HepG2 (cell line): ENCODE data around the gene MAB21L4. TPM values are rescaled to one million over a fixed set of nuclear protein-coding genes. Genes with fewer than 3 reads are reported as not detected.
A peak's percentile ranks its signal among the peaks of the same experiment; 100 is the strongest.

Experiments used
- AGO1 ChIP-seq: fragments of 200-400 bp; formaldehyde crosslinking; IDR thresholded peaks from 2 replicates; pipeline ENCODE4 v1.6.1; 2017; ENCODE audit warnings: mild to moderate bottlenecking, low read depth, low read length, moderate library complexity; ENCODE audit not compliant: poor library complexity, severe bottlenecking
- ATF3 ChIP-seq: sonication (generic); formaldehyde crosslinking; IDR thresholded peaks from 2 replicates; pipeline ENCODE4 v1.4.0; 2020; ENCODE audit warnings: missing genetic modification reagents
- CAMTA2 ChIP-seq: sonication (generic); formaldehyde crosslinking; IDR thresholded peaks from 2 replicates; pipeline ENCODE4 v1.4.0; 2020; ENCODE audit warnings: mild to moderate bottlenecking, missing genetic modification reagents, borderline replicate concordance
- DNMT3B ChIP-seq: conservative IDR thresholded peaks from 2 replicates; pipeline ENCODE4 v1.6.1; 2016; ENCODE audit warnings: missing biosample characterization, control low read depth
- FOSL1 ChIP-seq: sonication (generic); formaldehyde crosslinking; IDR thresholded peaks from 2 replicates; pipeline ENCODE4 v1.9.0; 2021; ENCODE audit warnings: missing genetic modification reagents, borderline replicate concordance
- GPN1 ChIP-seq: sonication (generic); formaldehyde crosslinking; IDR thresholded peaks from 2 replicates; pipeline ENCODE4 v1.5.1; 2020; ENCODE audit warnings: missing genetic modification reagents, borderline replicate concordance
- JUN ChIP-seq: sonication (generic); formaldehyde crosslinking; IDR thresholded peaks from 2 replicates; pipeline ENCODE4 v1.4.0; 2020; ENCODE audit warnings: mild to moderate bottlenecking, missing genetic modification reagents
- JUNB ChIP-seq: sonication (generic); formaldehyde crosslinking; IDR thresholded peaks from 2 replicates; pipeline ENCODE4 v1.8.0; 2022; ENCODE audit warnings: missing genetic modification reagents, mild to moderate bottlenecking, borderline replicate concordance
- NR2F1 ChIP-seq, 2 experiments: fragments of 450-650 bp in 1 of 2; formaldehyde crosslinking in 1 of 2; IDR thresholded peaks; 2 replicates each; pipeline versions ENCODE4 v1.5.0 to v1.6.1; 2016 to 2020; ENCODE audit warnings: mild to moderate bottlenecking in 1 of 2, missing compliant biosample characterization in 1 of 2, missing genetic modification reagents in 1 of 2, moderate library complexity in 1 of 2
- NR2F6 ChIP-seq, 2 experiments: IDR thresholded peaks; 2 replicates each; pipeline ENCODE4 v1.6.1; 2016; ENCODE audit warnings: antibody characterized with exemption in 1 of 2, mild to moderate bottlenecking in 1 of 2
- RARA ChIP-seq: IDR thresholded peaks from 2 replicates; pipeline ENCODE4 v1.6.1; 2016; ENCODE audit warnings: missing genetic modification reagents, missing compliant biosample characterization
- SALL1 ChIP-seq: sonication (generic); formaldehyde crosslinking; IDR thresholded peaks from 2 replicates; pipeline ENCODE4 v1.8.0; 2022; ENCODE audit warnings: mild to moderate bottlenecking, missing genetic modification reagents
- SMARCE1 ChIP-seq: fragments of 450-650 bp; IDR thresholded peaks from 2 replicates; pipeline ENCODE4 v1.6.1; 2017; ENCODE audit warnings: borderline replicate concordance
- TCF7 ChIP-seq: sonication (generic); IDR thresholded peaks from 2 replicates; pipeline ENCODE4 v1.6.1; 2016; ENCODE audit warnings: antibody characterized with exemption, low read depth
- ZFP41 ChIP-seq: sonication (generic); formaldehyde crosslinking; IDR thresholded peaks from 2 replicates; pipeline ENCODE4 v1.4.0; 2020; ENCODE audit warnings: mild to moderate bottlenecking, missing genetic modification reagents, borderline replicate concordance
- ZNF263 ChIP-seq: sonication (generic); formaldehyde crosslinking; IDR thresholded peaks from 2 replicates; pipeline ENCODE4 v1.4.0; 2020; ENCODE audit warnings: missing genetic modification reagents
- ZNF615 ChIP-seq: sonication (generic); formaldehyde crosslinking; IDR thresholded peaks from 2 replicates; pipeline ENCODE4 v1.5.0; 2020; ENCODE audit warnings: mild to moderate bottlenecking, missing genetic modification reagents, borderline replicate concordance
- polyA plus RNA-seq, 8 experiments: library from polyadenylated mRNA; depleted of rRNA in 3 of 8; stranded (reverse) in 7 of 8; unstranded in 1 of 8; fragments of >200 nt; fragmentation: Illumina TruSeq in 4 of 8; extraction: Trizol in 4 of 8; gene quantifications; 2 replicates each; pipeline versions ENCODE4 v1.2.1 to v1.2.3, GENCODE V29; 2011 to 2016; ENCODE audit warnings: low read depth in 4 of 8, missing spikeins in 1 of 8, mixed read lengths in 1 of 8; ENCODE audit not compliant: insufficient read depth in 1 of 8
- total RNA-seq, 5 experiments: library from RNA; depleted of rRNA; stranded (reverse); fragments of >200 nt; fragmentation: Illumina TruSeq; extraction: Trizol; gene quantifications; 2 replicates each; pipeline ENCODE4 v1.2.3, GENCODE V29; 2016; ENCODE audit warnings: low read depth in 1 of 5

MAB21L4 gene
- total and polyA plus RNA-seq, 2 of the 13 experiments (the other 11 are each of a cell fraction or from before 2014, with no cell fraction given) = 3.0 to 14.0 TPM

DNA sequence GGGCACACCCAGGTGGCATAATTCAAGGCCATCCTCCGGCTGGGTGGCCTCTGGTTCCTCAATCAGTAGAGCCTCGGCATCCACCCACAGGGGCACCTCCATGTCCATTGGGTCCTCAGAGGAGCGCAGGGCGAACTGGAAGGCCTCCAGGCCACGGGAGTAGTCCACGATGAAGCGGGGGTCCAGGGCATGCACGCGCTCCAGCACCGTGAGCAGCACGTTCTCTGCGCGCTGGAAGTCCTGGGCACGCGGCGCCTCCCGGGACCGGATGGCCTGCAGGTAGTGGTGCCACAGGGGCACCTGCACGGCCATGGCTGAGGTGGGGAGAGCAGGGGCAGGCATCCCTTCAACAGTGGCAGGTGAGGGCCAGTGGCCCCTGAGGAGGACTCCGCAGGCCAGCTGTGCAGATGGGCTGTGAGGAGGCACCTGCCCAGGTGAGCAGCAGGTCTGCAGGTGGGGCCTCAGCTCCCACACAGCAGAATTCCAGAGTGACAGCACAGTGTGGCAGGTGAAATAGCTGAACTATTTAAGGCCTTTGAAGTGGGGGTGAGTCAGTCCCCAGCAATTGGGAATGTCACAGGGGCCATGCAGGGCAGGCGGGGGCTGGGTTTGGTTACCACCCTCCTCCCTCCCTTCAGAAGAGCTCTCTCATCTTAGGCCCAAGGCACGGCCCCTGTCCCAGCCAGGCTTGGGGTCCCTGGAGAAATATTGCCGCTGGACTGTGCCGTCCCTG is at the start of gene MAB21L4 (continued):
- TF ChIP-seq ZFP41 (CRISPR knock-in tag) = no peak
- peak; percentile 48; the same call in 1 of the 2 replicates for TF ChIP-seq FOSL1 (CRISPR knock-in tag)
- TF ChIP-seq JUN = 0 out of 2 replicates have a peak, but pooled peaks have one; percentile 49
- peak; percentile 41; the same call in 1 of the 2 replicates for TF ChIP-seq SALL1 (CRISPR knock-in tag)
- TF ChIP-seq GPN1 (CRISPR knock-in tag) = no peak
- no peak for TF ChIP-seq ZNF615 (CRISPR knock-in tag)
- peak; percentile 31; the same call in 1 of the 2 replicates for TF ChIP-seq CAMTA2 (CRISPR knock-in tag)
- no peak for TF ChIP-seq AGO1
- peak; percentile 68; the same call in 1 of the 2 replicates for TF ChIP-seq TCF7
- peak; percentile 22; the same call in 1 of the 2 replicates for TF ChIP-seq RARA
- peak; percentile 44; the same call in 1 of the 2 replicates for TF ChIP-seq JUNB
- TF ChIP-seq ATF3 (CRISPR knock-in tag) = peak; percentile 70
- no peak for TF ChIP-seq SMARCE1
- TF ChIP-seq DNMT3B (CRISPR knock-in tag) = no peak
- TF ChIP-seq NR2F1 (CRISPR knock-in tag; IDR thresholded peaks at IDR 0.05) = peak in 1 of 2 experiments; percentile 68; a peak in 2 of 4 replicates
- TF ChIP-seq NR2F6 (IDR thresholded peaks at IDR 0.05) = peak; percentile 48; the same call in 1 of the 2 replicates
- peak; percentile 54 for TF ChIP-seq NR2F6 (CRISPR knock-in tag; IDR thresholded peaks at IDR 0.05)
- TF ChIP-seq ZNF263 = 0 out of 2 replicates have a peak, but pooled peaks have one; percentile 13
